ENCODE results near the gene IGSF9. TPM values are rescaled to one million over a fixed set of nuclear protein-coding genes. Genes with fewer than 3 reads are reported as not detected.

The IGSF9 gene
- total and polyA plus RNA-seq, 4 donors, result 0.50 to 4.9 (median 2.7) TPM

- Histone ChIP-seq H3K9me3 (ENCODE audit: control insufficient read depth, insufficient read depth, low read length) (no peaks in the 10 kb centered on the region), H3K27ac (ENCODE audit: low read depth, low read length) (no peak overlapping the region), H3K27me3 (ENCODE audit: control insufficient read depth, insufficient read depth, low read length) (no peaks in the 10 kb centered on the region), H3K4me1 (ENCODE audit: control insufficient read depth, insufficient read depth, low read length) (peaks cover 12% of the 10 kb centered on the region), H3K4me3 (ENCODE audit: low read depth, low read length) (no peak overlapping the region), H3K36me3 (ENCODE audit: control insufficient read depth, insufficient read depth, low read length) (no peaks in the 10 kb centered on the region)
- 93% methylated on average over 7 of the region's 7 CpGs for WGBS (ENCODE audit: insufficient coverage)
- no peak for DNase-seq (ENCODE audit: low read depth in 4 of 6, low spot score in 6 of 6)
Observed at GRCh38 chr1:159974350-159974965, 29.0 kb upstream of the IGSF9 start.

DNA sequence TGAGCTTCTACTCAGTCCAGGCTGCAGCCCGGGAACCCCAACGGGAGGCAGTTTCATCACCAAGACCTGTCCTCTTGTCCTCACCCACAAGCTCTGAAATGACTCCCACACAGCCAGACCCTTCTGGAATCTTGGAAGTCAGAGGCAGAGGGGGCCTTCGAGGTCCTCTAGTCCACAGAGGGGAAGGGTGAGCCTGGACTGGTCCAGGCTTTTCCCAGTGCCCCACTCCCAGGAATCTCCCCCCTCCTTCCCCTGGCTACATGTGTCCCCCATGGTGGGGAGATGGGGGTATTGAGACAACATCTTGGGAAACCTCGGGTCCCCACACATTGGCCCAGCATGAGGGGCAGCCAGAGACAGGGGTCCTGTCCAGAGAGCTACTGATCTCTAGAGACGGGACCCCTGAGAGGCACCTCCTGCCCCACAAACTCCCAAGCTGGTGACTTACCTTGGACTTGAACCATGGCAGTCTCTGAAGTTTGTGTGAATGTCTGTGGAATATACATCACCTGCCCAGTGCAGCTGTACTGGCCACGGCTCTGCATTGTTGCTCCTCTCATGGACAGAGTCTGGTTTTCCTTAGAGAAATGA, 28.0 kb upstream of the IGSF9 start:
- Histone ChIP-seq H3K9me3 (ENCODE audit: control insufficient read depth, insufficient read depth, low read length) (no peaks in the 10 kb centered on the region), H3K4me3 (ENCODE audit: low read depth, low read length) (no peak overlapping the region), H3K27me3 (ENCODE audit: control insufficient read depth, insufficient read depth, low read length) (no peaks in the 10 kb centered on the region), H3K36me3 (ENCODE audit: control insufficient read depth, insufficient read depth, low read length) (no peaks in the 10 kb centered on the region), H3K4me1 (ENCODE audit: control insufficient read depth, insufficient read depth, low read length) (peaks cover 12% of the 10 kb centered on the region), H3K27ac (ENCODE audit: low read depth, low read length) (no peak overlapping the region)
- no CpG with 5 or more reads among the region's 6 CpGs for WGBS (ENCODE audit: insufficient coverage)
- no peak for DNase-seq (ENCODE audit: low read depth in 4 of 6, low spot score in 6 of 6)

GRCh38 chr1:159972443-159973205, 27.2 kb upstream of the IGSF9 start:
- no peak for DNase-seq (ENCODE audit: low read depth in 4 of 6, low spot score in 6 of 6)
- H3K4me1 ChIP-seq (ENCODE audit: control insufficient read depth, insufficient read depth, low read length), result peaks cover 12% of the 10 kb centered on the region
- no peaks in the 10 kb centered on the region for H3K9me3 ChIP-seq (ENCODE audit: control insufficient read depth, insufficient read depth, low read length)
- H3K27ac ChIP-seq (ENCODE audit: low read depth, low read length), result no peak overlapping the region
- no peaks in the 10 kb centered on the region for H3K36me3 ChIP-seq (ENCODE audit: control insufficient read depth, insufficient read depth, low read length)
- no peak overlapping the region for H3K4me3 ChIP-seq (ENCODE audit: low read depth, low read length)
- no peaks in the 10 kb centered on the region for H3K27me3 ChIP-seq (ENCODE audit: control insufficient read depth, insufficient read depth, low read length)
- 82% methylated on average over 8 of the region's 8 CpGs for WGBS (ENCODE audit: insufficient coverage)

DNA sequence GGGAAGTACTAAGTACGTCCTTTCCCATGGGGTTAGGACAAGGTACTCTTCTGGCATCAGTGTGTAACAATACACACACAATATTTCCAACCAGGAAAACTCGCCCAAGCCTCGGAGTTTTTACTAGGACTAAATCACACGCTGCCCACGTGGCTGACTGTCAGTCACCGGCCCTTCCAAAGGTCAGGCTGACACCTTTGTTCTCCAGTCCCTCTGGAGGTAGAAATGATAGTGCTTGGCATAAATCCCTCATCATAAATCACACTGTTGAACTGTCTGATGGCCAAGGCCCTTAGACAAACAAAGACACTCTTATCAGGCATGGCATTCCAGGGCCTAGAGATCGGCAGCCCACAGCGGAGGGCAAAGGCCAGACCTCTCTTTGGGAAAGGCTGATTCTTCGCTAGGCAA, 25.5 kb upstream of the IGSF9 start:
- Histone ChIP-seq H3K27me3 (ENCODE audit: control insufficient read depth, insufficient read depth, low read length) (no peaks in the 10 kb centered on the region), H3K36me3 (ENCODE audit: control insufficient read depth, insufficient read depth, low read length) (no peaks in the 10 kb centered on the region), H3K9me3 (ENCODE audit: control insufficient read depth, insufficient read depth, low read length) (no peaks in the 10 kb centered on the region), H3K4me1 (ENCODE audit: control insufficient read depth, insufficient read depth, low read length) (peaks cover 12% of the 10 kb centered on the region), H3K27ac (ENCODE audit: low read depth, low read length) (no peak overlapping the region), H3K4me3 (ENCODE audit: low read depth, low read length) (no peak overlapping the region)
- no peak for DNase-seq (ENCODE audit: low read depth in 4 of 6, low spot score in 6 of 6)
- 34% methylated on average over 6 of the region's 9 CpGs for WGBS (ENCODE audit: insufficient coverage)

DNA sequence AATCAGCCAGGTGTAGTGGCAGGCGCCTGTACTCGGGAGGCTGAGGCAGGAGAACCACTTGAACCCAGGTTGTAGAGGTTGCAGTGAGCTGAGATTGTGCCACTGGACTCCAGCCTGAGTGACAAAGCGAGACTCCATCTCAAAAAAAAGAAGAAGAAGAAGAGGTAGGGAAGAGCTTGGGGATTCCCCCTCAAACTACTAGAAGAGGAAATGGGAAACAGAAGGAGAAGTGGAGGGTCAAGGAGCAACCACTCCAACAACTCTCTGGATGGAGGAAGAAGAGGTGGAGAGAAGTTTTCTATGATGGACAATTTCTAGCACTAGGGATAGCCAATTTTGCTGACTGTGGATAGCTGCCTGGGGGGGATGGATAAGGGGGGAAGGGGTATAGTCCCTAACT, 23.5 kb upstream of the IGSF9 start:
- no peaks in the 10 kb centered on the region for H3K9me3 ChIP-seq (ENCODE audit: control insufficient read depth, insufficient read depth, low read length)
- no CpG with 5 or more reads among the region's 3 CpGs for WGBS (ENCODE audit: insufficient coverage)
- no peaks in the 10 kb centered on the region for H3K27me3 ChIP-seq (ENCODE audit: control insufficient read depth, insufficient read depth, low read length)
- H3K27ac ChIP-seq (ENCODE audit: low read depth, low read length), result no peak overlapping the region
- DNase-seq (ENCODE audit: low read depth in 4 of 6, low spot score in 6 of 6), result no peak
- H3K36me3 ChIP-seq (ENCODE audit: control insufficient read depth, insufficient read depth, low read length), result no peaks in the 10 kb centered on the region
- H3K4me1 ChIP-seq (ENCODE audit: control insufficient read depth, insufficient read depth, low read length), result peaks cover 12% of the 10 kb centered on the region
- H3K4me3 ChIP-seq (ENCODE audit: low read depth, low read length), result no peak overlapping the region

DNA sequence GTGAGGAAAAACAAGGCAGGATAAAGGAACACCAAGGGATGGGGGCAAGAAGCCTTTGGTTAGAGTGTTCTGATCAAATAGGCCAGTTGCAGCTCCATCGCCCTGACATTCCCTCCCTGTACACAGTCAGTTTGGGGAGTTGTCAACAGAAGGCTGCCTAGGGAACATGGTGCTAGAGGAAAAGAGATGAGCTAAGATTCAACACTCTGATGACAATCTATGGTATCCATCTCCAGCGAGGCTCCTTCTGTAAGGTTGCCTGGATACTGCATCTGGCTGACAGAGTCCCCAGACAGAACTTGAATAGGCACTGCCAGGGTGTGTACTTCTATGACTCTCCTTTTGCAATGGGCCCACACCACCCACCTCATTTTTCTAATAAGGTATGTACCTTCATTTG, 19.9 kb upstream of the IGSF9 start:
- WGBS (ENCODE audit: insufficient coverage), result 29% methylated on average over 1 of the region's 2 CpGs
- no peaks in the 10 kb centered on the region for H3K9me3 ChIP-seq (ENCODE audit: control insufficient read depth, insufficient read depth, low read length)
- no peak overlapping the region for H3K4me3 ChIP-seq (ENCODE audit: low read depth, low read length)
- H3K27ac ChIP-seq (ENCODE audit: low read depth, low read length), result no peak overlapping the region
- H3K27me3 ChIP-seq (ENCODE audit: control insufficient read depth, insufficient read depth, low read length), result no peaks in the 10 kb centered on the region
- no peaks in the 10 kb centered on the region for H3K36me3 ChIP-seq (ENCODE audit: control insufficient read depth, insufficient read depth, low read length)
- DNase-seq (ENCODE audit: low read depth in 4 of 6, low spot score in 6 of 6), result no peak
- no peaks in the 10 kb centered on the region for H3K4me1 ChIP-seq (ENCODE audit: control insufficient read depth, insufficient read depth, low read length)

- Histone ChIP-seq H3K4me3 (ENCODE audit: low read depth, low read length) (no peak overlapping the region), H3K9me3 (ENCODE audit: control insufficient read depth, insufficient read depth, low read length) (no peaks in the 10 kb centered on the region), H3K27me3 (ENCODE audit: control insufficient read depth, insufficient read depth, low read length) (no peaks in the 10 kb centered on the region), H3K4me1 (ENCODE audit: control insufficient read depth, insufficient read depth, low read length) (no peaks in the 10 kb centered on the region), H3K27ac (ENCODE audit: low read depth, low read length) (no peak overlapping the region), H3K36me3 (ENCODE audit: control insufficient read depth, insufficient read depth, low read length) (no peaks in the 10 kb centered on the region)
- WGBS (ENCODE audit: insufficient coverage), result 28% methylated on average over 2 of the region's 3 CpGs
- DNase-seq (ENCODE audit: low read depth in 4 of 6, low spot score in 6 of 6), result no peak
Observed at GRCh38 chr1:159964144-159964543, 18.7 kb upstream of the IGSF9 start.

- no peaks in the 10 kb centered on the region for H3K9me3 ChIP-seq (ENCODE audit: control insufficient read depth, insufficient read depth, low read length)
- H3K27me3 ChIP-seq (ENCODE audit: control insufficient read depth, insufficient read depth, low read length), result no peaks in the 10 kb centered on the region
- DNase-seq (ENCODE audit: low read depth in 4 of 6, low spot score in 6 of 6), result no peak
- H3K4me1 ChIP-seq (ENCODE audit: control insufficient read depth, insufficient read depth, low read length), result no peaks in the 10 kb centered on the region
- no peaks in the 10 kb centered on the region for H3K36me3 ChIP-seq (ENCODE audit: control insufficient read depth, insufficient read depth, low read length)
- no peak overlapping the region for H3K27ac ChIP-seq (ENCODE audit: low read depth, low read length)
- 89% methylated on average over 4 of the region's 11 CpGs for WGBS (ENCODE audit: insufficient coverage)
- H3K4me3 ChIP-seq (ENCODE audit: low read depth, low read length), result no peak overlapping the region
Observed at GRCh38 chr1:159962176-159962575, 16.8 kb upstream of the IGSF9 start.

DNA sequence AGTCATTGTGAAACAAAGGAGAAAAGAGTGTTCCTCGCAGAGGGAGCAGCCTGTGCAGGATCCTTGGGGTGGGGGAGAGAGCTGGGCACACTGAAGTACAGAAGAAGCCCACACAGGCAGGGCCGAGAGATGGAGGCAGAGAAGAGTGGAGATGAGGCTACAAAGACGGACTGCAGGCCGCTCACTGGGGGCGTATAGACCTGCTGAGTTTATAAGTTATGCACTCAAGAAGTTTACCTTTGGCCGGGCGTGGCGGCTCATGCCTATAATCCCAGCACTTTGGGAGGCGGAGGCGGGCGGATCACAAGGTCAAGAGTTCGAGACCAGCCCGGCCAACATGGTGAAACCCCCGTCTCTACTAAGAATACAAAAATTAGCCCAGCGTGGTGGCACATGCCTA, 16.2 kb upstream of the IGSF9 start:
- H3K27ac ChIP-seq (ENCODE audit: low read depth, low read length), result peak overlapping the region; percentile 4

More for the DNA sequence above, 16.2 kb upstream of the IGSF9 start:
- Histone ChIP-seq H3K4me1 (ENCODE audit: control insufficient read depth, insufficient read depth, low read length) (no peaks in the 10 kb centered on the region), H3K9me3 (ENCODE audit: control insufficient read depth, insufficient read depth, low read length) (no peaks in the 10 kb centered on the region), H3K36me3 (ENCODE audit: control insufficient read depth, insufficient read depth, low read length) (no peaks in the 10 kb centered on the region), H3K4me3 (ENCODE audit: low read depth, low read length) (no peak overlapping the region), H3K27me3 (ENCODE audit: control insufficient read depth, insufficient read depth, low read length) (no peaks in the 10 kb centered on the region)
- WGBS (ENCODE audit: insufficient coverage), result 86% methylated on average over 13 of the region's 15 CpGs
- DNase-seq (ENCODE audit: low read depth in 4 of 6, low spot score in 6 of 6), result no peak
